ENCODE results near the gene PTPRE.

PTPRE gene

DNA sequence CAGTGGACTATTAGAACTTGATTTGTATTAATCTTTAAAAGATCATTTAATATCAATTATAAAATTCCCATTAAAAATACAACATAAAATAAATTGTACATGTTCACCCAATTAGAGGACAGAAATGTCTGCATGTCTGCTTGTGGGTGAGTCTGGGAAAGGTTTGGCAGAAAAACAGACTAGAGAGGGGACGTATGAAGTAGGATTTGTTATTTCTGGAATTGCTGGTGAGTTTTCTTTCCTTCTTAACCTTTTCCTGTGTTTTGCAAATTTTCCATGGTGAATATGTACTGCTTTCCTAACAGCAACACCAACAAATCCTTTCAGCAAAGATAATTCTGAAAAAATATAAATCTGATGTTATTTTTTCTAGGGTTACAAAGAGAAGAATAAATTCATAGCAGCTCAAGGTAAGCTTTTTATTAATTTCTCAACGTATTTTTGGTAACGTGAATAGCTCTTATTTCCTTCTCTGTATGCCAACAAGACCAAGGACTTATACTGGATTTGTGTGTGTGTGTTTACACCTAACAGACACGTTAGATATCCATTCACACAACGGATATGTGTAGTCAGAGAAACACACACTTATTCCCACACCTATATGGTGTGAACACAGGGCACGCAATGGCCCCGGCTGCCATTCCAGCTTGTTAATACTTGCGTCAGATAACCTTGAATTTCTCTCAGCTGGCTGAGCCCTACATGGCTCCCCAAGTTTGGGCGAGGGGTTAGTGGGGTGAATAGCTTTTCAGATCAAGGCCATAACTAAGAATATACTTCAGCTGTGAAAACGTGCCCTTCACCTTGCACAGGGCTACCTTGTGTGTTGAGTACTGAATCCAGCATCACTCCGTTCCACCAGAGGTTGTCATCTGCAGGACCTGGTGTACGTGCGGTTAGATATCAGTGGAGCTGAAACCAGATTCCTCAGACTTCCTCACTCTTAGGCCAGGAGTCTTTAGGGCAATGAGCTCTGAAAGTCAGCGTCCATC is 154.7 kb downstream of the PTPRE start:
- DNase-seq (ENCODE audit: low read depth), result no peak

DNA sequence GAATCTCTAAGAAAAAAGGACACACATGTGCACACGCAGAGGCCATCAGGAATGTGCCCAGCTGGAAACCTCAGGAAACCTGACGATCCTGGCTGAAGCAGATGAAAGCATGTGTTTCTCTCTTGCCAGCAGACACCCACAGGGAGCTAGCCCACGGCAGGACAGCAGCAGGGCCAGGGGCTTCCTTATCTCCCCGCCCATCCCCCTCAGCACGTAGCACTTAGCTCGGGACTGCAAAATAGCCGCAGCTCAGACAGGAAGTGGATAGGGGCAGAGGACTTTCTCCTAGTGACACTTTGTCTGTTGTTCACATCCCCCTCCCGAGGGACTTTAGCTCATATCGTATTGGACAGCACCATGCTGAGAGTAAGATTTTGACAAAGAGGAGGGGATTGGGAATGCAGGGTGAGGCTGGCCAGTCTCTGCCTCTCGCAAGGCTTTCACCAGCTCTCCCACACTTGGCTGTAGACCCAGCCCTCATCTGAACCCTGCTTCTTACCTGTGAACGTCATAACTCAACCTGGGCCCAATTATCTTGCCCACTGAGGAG is 155.5 kb downstream of the PTPRE start:
- no peak for DNase-seq (ENCODE audit: low read depth)

DNA sequence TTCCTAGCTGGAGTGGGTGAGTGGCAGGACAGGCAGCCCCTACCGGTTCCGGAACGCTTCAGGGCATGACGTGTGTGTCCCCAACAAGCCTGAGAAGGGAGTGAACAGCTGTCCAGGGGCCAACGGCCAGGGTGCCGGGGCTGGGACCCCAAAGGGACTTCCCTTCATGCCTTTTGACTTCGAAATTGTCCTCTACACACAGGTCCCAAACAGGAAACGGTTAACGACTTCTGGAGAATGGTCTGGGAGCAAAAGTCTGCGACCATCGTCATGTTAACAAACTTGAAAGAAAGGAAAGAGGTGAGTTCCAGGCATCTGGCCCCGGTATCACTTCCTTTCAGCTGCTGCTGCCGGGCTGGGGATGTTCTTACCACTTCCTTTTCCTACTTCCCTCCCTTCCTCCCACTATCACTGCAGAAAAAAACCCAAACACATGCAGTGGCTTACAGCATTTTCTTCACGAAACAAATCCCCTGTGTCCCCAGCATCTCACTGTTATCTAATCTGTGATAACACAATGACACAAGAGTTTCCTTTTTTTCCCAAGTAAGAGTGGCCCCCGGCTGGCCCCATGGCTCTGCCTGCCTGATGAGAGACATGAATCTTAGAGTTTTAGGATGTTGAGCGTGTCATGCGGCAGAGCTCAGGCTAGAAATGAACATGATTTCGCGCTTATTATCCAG is 156.1 kb downstream of the PTPRE start:
- no peak for DNase-seq (ENCODE audit: low read depth)

DNA sequence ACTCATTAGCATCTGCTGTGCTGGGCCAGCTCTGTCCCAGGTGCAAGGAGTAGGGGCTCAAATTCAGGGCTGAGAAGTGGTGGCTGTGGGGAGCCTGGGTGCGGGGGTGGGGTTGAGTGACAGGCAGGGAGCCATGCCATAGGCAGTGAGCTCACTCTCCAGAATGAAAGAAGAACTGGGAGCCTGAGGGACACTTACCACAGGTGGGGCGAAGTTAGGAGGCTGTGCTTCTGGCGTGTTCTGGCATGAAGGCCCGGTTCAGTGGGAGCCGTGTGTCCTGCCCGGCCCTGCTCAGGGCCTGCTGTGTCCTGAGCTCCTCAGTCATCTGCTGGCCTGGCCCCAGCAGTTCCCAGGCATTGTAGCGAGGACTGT is 156.8 kb downstream of the PTPRE start:
- no peak for DNase-seq (ENCODE audit: low read depth)

DNA sequence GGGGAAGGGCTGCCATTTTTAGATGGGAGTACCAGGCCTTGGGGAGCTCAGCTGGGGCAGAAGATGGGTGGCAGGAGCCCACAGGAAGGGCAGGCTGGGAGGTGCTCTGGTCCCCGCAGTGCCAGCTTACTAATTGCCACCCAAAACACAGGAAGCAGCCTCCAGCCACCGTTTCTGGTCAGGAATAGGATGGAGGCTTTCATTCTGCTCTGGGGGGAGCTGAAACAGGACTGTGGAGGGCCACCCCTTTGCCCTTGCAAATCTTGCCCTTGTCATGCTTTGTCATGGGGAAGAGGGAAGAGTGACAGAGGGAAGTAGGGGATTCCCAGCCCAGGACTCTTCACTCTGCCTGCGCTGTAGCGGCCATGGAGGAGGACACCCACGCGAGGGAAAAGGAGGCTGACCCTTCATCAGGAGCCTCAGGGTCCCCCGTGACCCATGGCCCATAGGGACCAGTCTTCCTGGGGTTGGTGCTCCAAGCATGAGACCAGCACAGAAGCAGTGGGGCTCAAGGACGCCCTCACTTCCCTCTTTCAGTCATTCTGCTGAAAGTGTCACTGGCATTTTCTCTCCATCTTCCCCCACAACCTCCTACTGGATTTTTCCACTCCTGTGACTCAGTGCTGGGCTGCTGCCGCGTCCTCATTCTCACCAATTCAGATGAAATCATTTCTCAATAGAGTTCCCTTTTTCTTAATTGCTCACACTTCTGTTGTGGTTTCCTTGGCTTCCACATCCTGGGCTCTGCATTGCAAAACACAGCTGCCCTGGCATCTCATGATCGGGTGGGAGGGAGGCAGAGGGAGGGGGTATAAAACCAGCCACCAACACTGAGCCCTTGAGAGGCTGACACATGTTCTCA is 157.4 kb downstream of the PTPRE start:
- peak; percentile 26 for DNase-seq (ENCODE audit: low read depth)

DNA sequence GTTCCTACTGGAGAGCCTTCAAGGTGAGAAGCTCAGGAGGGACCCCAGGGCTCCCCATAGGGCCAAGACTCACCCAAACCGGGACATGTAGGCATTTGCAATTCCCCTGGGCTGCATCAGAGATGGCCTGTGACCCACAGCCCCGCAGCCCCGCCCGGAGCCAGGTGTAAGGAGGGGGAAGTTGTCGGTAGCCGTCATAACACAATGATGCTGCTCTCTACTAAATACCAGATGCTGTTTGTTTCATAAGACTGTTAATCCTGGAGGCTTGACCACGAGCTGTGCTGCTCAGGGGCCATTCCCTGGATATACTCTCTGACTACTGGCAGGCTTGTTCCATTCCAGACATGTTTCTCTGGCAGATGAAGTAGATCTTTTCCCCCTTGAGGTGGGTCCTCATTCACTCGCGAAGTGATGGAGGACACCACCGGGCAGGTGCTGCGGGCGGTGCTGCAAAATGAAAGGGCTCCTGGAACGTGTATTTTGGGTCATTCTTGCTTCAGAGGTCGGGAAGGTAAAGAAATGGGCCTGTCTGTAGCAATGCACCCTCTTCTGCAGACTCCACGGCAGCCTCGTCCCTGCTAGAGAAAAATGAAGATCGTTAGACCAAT is 158.2 kb downstream of the PTPRE start:
- no peak for DNase-seq (ENCODE audit: low read depth)

DNA sequence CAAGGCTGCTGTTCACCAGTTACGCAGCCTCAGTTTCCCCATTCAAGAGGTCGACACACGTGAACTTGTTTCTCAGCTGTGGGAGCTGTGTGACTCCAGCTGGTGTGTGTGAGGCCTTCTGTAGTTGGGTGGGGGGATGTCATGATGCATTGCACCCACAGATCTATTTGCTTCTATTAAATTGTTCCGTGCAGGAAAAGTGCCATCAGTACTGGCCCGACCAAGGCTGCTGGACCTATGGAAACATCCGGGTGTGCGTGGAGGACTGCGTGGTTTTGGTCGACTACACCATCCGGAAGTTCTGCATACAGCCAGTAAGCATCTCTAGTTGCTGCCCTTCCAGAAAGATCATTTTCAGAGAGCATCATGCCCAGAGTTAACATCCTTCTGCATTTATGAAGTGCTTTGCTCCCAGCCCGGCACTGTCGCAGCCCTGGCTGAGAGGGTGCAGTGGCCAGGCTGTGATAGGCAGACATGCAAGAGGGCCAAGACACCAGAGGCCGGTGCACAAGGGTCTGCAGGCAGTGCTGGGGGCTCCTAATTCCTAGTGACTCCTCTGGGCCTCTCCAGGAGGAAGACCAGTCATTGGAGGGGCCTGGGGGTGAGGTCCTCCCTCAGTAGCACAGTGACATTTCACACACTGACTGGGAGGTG is 159.1 kb downstream of the PTPRE start:
- DNase-seq (ENCODE audit: low read depth), result no peak

DNA sequence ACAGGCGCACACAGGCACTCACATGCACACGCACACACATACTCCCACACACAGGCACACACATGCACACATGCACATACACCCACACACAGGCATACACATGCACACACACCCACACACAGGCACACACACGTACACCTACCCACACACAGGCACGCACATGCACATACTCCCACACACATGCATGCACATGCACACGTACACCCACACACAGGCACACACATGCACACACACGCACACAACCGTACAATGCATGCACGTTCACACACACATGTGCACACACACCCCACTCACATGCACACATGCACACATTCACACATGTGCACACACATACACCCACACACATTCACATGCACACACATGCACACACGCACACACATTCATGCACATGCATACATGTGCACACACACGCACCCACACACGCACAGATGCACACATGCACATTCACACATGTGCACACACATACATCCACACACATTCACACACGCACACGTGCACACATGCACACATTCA is 160.0 kb downstream of the PTPRE start:
- DNase-seq (ENCODE audit: low read depth), result no peak

DNA sequence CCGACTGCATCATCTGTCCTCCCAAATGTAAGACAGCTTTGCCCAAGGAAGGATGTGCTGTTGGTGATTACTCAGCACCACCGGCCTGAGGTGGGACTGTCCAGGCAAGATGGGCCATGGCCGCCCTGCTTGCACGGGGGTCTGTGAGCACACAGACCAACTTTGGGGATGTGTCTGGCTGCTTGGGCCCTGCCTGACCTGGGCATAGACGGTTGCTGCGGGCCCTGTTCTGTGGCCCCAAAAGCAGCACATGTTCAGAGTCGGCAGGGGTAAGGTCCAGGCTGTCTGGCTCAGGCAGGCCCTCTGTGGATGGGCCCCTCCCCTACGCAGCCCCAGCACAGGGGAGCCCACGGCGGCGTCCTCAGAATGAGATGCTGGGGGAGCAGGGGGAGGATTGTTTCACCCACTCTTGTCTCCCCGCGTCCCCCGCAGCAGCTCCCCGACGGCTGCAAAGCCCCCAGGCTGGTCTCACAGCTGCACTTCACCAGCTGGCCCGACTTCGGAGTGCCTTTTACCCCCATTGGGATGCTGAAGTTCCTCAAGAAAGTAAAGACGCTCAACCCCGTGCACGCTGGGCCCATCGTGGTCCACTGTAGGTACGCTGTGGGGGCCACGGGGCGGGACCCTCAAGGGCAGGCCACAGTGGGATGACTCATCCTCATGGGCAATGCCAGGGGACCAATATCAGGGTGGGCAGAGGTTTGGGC is 160.9 kb downstream of the PTPRE start:
- DNase-seq (ENCODE audit: low read depth), result no peak

DNA sequence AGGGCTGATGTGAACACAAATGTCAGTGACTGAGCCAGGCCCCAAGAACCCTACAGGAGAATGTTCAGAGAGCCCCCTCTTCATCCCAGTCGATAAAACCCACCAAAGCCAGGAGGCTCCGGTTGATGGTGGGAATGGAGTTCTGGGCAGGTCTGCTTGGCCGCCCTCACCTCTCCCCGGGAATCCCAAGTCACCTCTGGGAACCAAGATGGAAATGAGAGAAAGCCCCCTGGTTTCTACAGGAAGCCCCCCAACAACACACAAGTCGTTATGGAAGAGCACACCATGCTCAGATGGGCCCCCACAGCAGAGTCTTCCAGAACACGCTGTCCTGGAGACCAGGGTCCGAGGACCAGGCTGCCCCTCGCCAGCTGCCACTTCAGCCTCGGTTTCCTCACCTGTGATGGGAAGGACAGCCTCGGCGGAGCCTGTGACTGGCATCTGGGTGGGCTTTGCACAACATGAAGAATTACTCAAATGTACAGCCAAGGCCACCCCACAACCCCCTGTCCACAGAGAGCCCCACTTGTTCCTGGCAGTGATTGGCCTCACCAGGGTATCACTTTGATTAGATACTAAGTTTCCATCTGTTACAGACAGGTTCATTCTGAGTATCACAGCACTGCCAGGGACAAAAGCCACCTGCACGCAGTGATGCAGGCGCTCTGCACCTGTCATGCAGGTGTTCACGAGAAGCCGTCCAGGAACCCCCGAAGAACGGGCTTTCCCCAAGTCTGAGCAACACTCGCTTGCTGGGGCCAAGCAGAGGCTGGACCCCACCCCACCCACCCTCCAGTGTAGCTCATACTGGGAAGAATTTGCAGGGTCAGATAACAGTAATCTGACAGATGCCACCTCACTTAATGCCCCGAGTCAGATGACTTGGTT is 161.7 kb downstream of the PTPRE start:
- DNase-seq (ENCODE audit: low read depth), result no peak

DNA sequence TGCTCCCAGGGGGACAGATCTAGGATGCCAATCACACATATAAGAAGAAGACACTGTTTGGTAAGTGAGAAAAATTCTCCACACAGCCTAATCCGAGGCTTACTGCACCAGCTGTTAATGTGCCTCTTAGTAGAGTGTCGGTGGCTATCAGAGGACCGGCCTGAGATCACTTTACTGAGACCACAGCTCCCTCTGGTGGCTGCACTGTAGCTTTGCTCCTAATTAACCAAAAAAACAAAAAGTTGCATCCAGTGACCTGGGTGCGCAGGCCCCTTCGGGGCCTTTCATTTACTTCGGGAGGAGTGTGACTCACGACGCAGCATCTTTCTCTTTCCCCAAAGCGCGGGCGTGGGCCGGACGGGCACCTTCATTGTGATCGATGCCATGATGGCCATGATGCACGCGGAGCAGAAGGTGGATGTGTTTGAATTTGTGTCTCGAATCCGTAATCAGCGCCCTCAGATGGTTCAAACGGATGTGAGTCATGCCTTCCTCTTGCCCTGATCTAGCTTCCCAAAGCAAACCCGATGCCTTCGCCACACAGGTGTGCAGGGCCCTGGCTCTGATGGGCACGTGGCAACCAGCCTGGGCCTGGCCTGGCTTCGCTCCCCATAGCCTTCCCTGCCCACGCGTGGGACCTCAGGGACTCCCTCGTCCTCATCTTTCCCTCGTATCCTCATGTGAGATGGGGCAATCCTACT is 162.6 kb downstream of the PTPRE start:
- DNase-seq (ENCODE audit: low read depth), result peak; percentile 74

DNA sequence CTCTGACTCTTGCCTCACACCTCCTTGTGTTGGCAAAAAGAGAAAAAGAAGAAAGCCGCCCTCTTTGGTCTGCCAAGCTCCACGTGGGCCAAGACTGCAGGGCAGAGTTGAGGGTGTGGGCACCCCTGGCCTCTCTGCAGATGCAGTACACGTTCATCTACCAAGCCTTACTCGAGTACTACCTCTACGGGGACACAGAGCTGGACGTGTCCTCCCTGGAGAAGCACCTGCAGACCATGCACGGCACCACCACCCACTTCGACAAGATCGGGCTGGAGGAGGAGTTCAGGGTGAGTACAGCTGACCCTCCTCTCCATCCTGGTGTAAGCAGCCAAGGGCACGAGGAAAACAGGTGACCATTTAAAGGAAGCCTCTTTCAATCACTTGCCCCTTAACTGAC is 163.3 kb downstream of the PTPRE start:
- no peak for DNase-seq (ENCODE audit: low read depth)

DNA sequence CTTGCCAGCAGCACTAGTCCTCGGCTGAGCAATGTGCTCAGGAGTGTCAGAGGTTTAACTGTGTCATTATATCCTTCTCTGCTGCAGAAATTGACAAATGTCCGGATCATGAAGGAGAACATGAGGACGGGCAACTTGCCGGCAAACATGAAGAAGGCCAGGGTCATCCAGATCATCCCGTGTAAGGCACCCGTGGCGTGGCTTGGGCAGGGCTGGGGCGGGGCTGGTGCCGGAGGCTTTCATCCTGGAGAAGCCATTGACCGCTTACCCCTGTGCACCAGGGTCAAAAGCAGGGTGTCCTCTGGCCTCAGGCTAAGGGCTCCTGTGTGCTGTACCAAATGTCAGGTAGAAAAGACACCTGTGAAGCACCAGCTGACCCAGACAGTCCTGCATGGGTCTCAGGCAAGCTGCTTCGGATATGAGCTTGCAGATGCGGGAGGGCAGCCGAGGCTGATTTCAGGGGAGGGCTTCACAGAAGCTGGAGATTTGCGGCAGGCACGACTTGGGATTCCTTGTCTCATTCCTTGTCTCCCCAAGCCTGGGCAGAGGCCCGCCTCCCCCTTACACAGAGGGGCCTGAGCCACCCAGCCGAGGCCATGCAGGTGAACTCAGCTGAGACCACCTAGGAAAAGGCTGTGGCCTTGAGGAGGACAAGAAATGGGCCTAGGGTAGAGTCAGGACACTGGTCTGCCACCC is 164.0 kb downstream of the PTPRE start:
- DNase-seq (ENCODE audit: low read depth), result no peak

DNA sequence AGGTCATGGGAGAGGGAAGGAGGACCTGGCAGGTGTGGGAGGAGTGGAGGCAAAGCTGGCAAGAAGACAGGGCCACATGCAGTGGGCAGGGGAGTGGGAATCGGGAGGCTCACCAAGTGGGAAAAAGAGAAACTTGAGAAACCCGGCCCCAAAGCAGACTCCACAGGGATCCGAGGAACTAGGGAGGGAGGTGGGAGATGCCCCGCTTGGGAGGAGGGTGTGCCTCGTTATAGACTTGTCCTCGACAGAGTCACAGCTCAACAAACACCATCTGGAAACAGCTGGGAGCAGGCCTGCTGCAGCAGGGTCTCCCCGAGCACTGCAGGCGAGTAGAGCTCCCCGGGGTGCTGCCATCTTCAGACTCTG is 164.5 kb downstream of the PTPRE start:
- no peak for DNase-seq (ENCODE audit: low read depth)

DNA sequence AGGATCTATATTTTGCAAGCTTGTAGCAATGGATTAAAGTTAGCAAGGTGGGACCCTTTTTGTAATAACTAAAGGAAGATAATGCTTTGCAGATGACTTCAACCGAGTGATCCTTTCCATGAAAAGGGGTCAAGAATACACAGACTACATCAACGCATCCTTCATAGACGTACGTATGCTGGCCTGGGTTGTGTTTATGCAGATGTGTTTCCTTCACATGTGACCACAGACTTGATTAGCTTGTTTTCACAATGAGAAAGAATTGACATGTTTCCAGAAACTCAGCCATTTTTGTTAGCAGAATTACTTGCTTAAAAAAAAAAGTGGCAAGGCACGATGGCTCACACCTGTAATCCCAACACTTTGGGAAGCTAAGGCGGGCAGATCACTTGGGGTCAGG is 165.1 kb downstream of the PTPRE start:
- no peak for DNase-seq (ENCODE audit: low read depth)

DNA sequence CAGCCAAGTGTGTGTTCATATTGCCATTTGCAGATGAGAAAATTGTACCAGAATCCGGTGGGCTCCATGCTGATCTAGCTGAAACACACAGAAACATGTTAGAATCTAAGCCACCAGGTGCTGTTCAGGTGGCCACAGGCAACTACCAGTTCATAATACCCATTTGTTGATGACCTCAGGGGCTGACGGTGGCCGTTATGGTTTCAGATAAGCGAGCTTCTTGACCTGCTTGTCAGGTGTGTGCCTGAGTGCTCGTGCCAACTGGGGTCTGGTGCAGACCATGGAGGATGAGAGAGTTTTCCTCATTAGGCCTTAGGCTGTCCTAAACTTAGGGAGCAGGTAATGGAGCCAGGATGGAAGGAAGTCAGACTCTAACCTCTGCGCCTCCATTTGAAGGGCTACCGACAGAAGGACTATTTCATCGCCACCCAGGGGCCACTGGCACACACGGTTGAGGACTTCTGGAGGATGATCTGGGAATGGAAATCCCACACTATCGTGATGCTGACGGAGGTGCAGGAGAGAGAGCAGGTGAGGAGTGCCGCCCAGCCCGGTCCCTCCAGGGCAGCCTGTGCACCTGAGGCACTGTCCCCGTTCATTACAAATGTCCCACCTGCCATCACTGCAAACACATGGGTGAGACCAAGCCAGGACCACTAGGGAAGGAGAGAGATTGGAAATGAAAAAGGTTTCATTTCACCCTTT is 166.2 kb downstream of the PTPRE start:
- DNase-seq (ENCODE audit: low read depth), result no peak

DNA sequence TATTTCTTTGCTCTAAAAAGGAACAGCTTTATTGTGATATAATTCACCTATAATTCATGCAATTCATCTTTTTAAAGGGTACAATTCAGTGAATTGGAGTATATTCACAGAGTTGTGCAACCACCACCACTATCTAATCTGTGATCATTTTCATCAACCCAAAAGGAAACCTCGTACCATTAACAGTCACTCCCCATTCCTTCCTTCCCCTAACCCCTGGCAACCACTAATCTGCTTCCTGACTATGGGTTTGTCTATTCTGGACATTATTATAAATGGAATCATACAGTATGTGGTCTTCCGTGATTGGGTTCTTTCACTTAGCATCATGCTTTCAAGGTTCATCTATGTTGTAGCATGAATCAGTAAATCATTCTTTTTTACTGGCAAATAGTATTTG is 167.0 kb downstream of the PTPRE start:
- no peak for DNase-seq (ENCODE audit: low read depth)
